ENCODE measurements around the gene MAD1L1.

GRCh38 chr7:2099048-2099957, 133.4 kb downstream of the MAD1L1 start:
- TF ChIP-seq CEBPB (IDR thresholded peaks at IDR 0.05; ENCODE audit: low read depth, low read length) (no peak), CTCF (conservative IDR thresholded peaks at IDR 0.05; ENCODE audit: low read depth, low read length) (no peak), RCOR1 (IDR thresholded peaks at IDR 0.05; ENCODE audit: insufficient replicate concordance, low read length) (no peak), POLR2A (IDR thresholded peaks at IDR 0.05; ENCODE audit: low read depth, low read length) (no peak), RAD21 (IDR thresholded peaks at IDR 0.05; ENCODE audit: low read length) (no peak), RFX5 (IDR thresholded peaks at IDR 0.05; ENCODE audit: low read depth, low read length) (no peak), BHLHE40 (IDR thresholded peaks at IDR 0.05; ENCODE audit: low read depth, low read length) (no peak), MXI1 (IDR thresholded peaks at IDR 0.05; ENCODE audit: borderline replicate concordance, low read depth, low read length) (no peak)
